Measurements from ENCODE around the gene AGAP1. TPM values are rescaled to one million over a fixed set of nuclear protein-coding genes. Genes with fewer than 3 reads are reported as not detected.
A peak's percentile ranks its signal among the peaks of the same experiment; 100 is the strongest.

AGAP1 gene
- total RNA-seq, 2 donors from 2014 or later = 32.8 to 34.7 TPM

DNA sequence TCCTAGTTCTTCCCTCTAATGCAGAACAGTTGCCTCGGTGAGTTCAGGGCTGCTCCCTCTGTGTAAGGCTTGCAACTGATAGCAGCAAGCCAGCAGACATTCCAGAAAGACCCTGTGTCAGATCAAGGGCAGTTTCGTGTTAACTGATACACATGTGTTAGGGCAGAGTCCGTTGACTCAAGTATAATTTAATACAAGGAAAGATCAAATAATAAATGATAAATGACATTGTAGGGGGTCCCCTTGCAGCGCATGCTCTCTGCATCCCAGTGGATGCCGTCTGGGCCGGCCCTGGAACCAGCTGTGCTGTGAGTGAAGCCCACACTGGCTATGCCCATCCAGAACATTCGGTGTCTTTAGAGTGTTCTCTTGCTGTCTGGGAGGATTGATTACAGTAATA lies 180.3 kb downstream of the AGAP1 start:
- peaks cover 23% of the 10 kb centered on the region for H3K27me3 ChIP-seq (ENCODE audit: control insufficient read depth, insufficient read depth, low read length, poor library complexity, severe bottlenecking)
- no peaks in the 10 kb centered on the region for H3K36me3 ChIP-seq (ENCODE audit: control insufficient read depth, insufficient read depth, low read length)
- Mint-ChIP-seq H3K4me1 (peaks cover 6% of the 10 kb centered on the region), H3K36me3 (ENCODE audit: low read depth) (no peaks in the 10 kb centered on the region), H3K4me3 (no peak overlapping the region), H3K27ac (no peak overlapping the region), H3K27me3 (ENCODE audit: insufficient read depth) (peaks cover 24% of the 10 kb centered on the region), H3K9me3 (no peaks in the 10 kb centered on the region)
- no peak for TF ChIP-seq CTCF (conservative IDR thresholded peaks at IDR 0.05)
- H3K4me1 ChIP-seq (ENCODE audit: control insufficient read depth, insufficient read depth, low read length) = no peaks in the 10 kb centered on the region
- no peak overlapping the region for H3K9ac ChIP-seq (ENCODE audit: extremely low read depth, low read length, poor library complexity, severe bottlenecking)
- H3K27ac ChIP-seq (ENCODE audit: low read depth, low read length) = no peak overlapping the region
- 88% methylated on average over 4 to 7 of the region's 7 CpGs for WGBS, 2 experiments (ENCODE audit: insufficient coverage in 1 of 2, insufficient read length in 1 of 2)
- DNase-seq = no peak
- no peaks in the 10 kb centered on the region for H3K9me3 ChIP-seq (ENCODE audit: control insufficient read depth, low read length)
- no peak overlapping the region for H3K4me3 ChIP-seq (ENCODE audit: low read length)

GRCh38 chr2:235674812-235675211 lies 181.0 kb downstream of the AGAP1 start:
- H3K27me3 ChIP-seq (ENCODE audit: control insufficient read depth, insufficient read depth, low read length, poor library complexity, severe bottlenecking) = peaks cover 23% of the 10 kb centered on the region
- H3K4me1 ChIP-seq (ENCODE audit: control insufficient read depth, insufficient read depth, low read length) = no peaks in the 10 kb centered on the region
- H3K4me3 Mint-ChIP-seq = no peak overlapping the region
- no peaks in the 10 kb centered on the region for H3K9me3 Mint-ChIP-seq
- TF ChIP-seq CTCF (conservative IDR thresholded peaks at IDR 0.05) = no peak
- no peak overlapping the region for H3K4me3 ChIP-seq (ENCODE audit: low read length)
- H3K36me3 Mint-ChIP-seq (ENCODE audit: low read depth) = no peaks in the 10 kb centered on the region
- peaks cover 24% of the 10 kb centered on the region for H3K27me3 Mint-ChIP-seq (ENCODE audit: insufficient read depth)
- H3K9me3 ChIP-seq (ENCODE audit: control insufficient read depth, low read length) = no peaks in the 10 kb centered on the region
- no peak overlapping the region for H3K27ac ChIP-seq (ENCODE audit: low read depth, low read length)
- 100% methylated on average over 4 of the region's 4 CpGs; no CpG with 5 or more reads in 1 of the 2 experiments for WGBS, 2 experiments (ENCODE audit: insufficient coverage in 1 of 2, insufficient read length in 1 of 2)
- H3K4me1 Mint-ChIP-seq = peaks cover 6% of the 10 kb centered on the region
- DNase-seq = no peak
- H3K9ac ChIP-seq (ENCODE audit: extremely low read depth, low read length, poor library complexity, severe bottlenecking) = no peak overlapping the region
- no peak overlapping the region for H3K27ac Mint-ChIP-seq
- H3K36me3 ChIP-seq (ENCODE audit: control insufficient read depth, insufficient read depth, low read length) = no peaks in the 10 kb centered on the region

DNA sequence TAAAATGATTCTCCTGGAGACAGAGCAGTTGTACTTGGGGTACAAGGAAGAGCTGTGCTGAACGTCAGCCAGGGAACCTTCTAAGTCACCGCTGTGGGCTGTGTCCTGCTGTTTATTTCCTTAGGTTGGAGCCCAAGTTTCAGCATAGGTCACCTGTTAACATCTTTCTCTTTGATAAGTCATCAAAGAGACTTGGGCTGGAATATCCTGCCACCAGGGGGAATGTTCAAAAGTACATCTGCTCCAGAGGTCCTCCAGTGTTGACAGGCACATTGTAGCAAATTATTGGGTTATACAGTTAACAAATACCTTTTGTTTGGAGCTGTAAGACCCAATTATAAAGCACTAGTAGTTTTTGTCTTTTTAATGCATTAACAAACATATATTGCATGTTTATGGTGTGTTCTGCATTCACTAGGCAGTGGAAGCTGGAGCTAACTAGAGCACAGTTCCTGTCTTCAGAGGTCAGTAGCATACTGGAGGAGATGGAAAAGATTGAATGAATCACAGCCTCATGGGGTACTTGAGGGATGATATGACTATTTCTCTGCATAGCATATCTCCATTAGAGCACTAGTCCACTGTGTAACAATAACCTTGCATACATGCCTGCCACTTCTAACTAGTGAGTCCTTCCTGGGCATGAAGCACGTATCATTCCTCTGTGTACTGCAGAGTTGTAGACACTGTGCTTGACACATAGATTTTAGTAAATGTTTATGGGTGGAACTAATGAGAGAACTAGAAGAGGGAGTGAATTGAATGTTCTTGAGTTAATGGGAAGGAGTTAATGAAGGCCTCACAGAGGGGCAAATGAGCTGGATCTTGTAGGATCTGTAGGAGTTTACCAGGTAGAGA lies 182.1 kb downstream of the AGAP1 start:
- H3K4me3 ChIP-seq (ENCODE audit: low read length) = no peak overlapping the region
- Mint-ChIP-seq H3K9me3 (no peaks in the 10 kb centered on the region), H3K27me3 (ENCODE audit: insufficient read depth) (peaks cover 24% of the 10 kb centered on the region), H3K4me3 (no peak overlapping the region), H3K36me3 (ENCODE audit: low read depth) (no peaks in the 10 kb centered on the region), H3K27ac (no peak overlapping the region), H3K4me1 (peaks cover 6% of the 10 kb centered on the region)
- H3K9me3 ChIP-seq (ENCODE audit: control insufficient read depth, low read length) = no peaks in the 10 kb centered on the region
- WGBS, 2 experiments (ENCODE audit: insufficient coverage in 1 of 2, insufficient read length in 1 of 2) = 83 to 100% methylated on average over 1 to 3 of the region's 3 CpGs
- H3K9ac ChIP-seq (ENCODE audit: extremely low read depth, low read length, poor library complexity, severe bottlenecking) = no peak overlapping the region
- peaks cover 5% of the 10 kb centered on the region for H3K4me1 ChIP-seq (ENCODE audit: control insufficient read depth, insufficient read depth, low read length)
- H3K27me3 ChIP-seq (ENCODE audit: control insufficient read depth, insufficient read depth, low read length, poor library complexity, severe bottlenecking) = peaks cover 21% of the 10 kb centered on the region
- TF ChIP-seq CTCF (conservative IDR thresholded peaks at IDR 0.05) = peak; percentile 60
- H3K36me3 ChIP-seq (ENCODE audit: control insufficient read depth, insufficient read depth, low read length) = no peaks in the 10 kb centered on the region
- no peak overlapping the region for H3K27ac ChIP-seq (ENCODE audit: low read depth, low read length)
- DNase-seq = no peak

Measured in endodermal cell (in vitro differentiated cells).